Gastroesophageal sphincter (tissue), 3 donors: ENCODE results near the gene SULT1A4.
"Not testable (repeated sequence)": the region's sequence is repeated elsewhere in the genome, so short reads cannot be mapped to it uniquely, and the experiment has no call there.

Experiments used
- CTCF ChIP-seq, 4 experiments: fragments of 200-600 bp in 2 of 4; fragments of 450-650 bp in 2 of 4; sonication (generic) in 1 of 4; IDR thresholded peaks; one replicate each; pipeline ENCODE4 v1.5.1; 2017 to 2019; ENCODE audit warnings: antibody characterized with exemption in 4 of 4, mild to moderate bottlenecking in 2 of 4, moderate library complexity in 2 of 4
- POLR2AphosphoS5 ChIP-seq: sonication (generic); formaldehyde crosslinking; IDR thresholded peaks from one replicate; pipeline ENCODE4 v1.6.1; 2017; ENCODE audit warnings: antibody characterized with exemption

- not testable (repeated sequence) for TF ChIP-seq CTCF (IDR thresholded peaks at IDR 0.05); POLR2AphosphoS5
Observed at GRCh38 chr16:29425390-29425789, 34.3 kb upstream of the SULT1A4 start.
